HepG2 (cell line): ENCODE measurements around the gene CREB1. TPM values are rescaled to one million over a fixed set of nuclear protein-coding genes. Genes with fewer than 3 reads are reported as not detected.
A peak's percentile ranks its signal among the peaks of the same experiment; 100 is the strongest.

ENCODE experiments used
- ATAC-seq: fragments of 200-7000 bp; cut with Tn5 transposase; 3 replicates; pipeline ENCODE4 v1.9.1; 2020; ENCODE audit warnings: mild to moderate bottlenecking, moderate library complexity
- BruUV-seq: library from RNA; stranded (reverse); fragments of 400-500 nt; replicated peaks from 2 replicates; lab custom pipeline; 2021; lab: Mats Ljungman, UMichigan
- CTCF ChIA-PET: fragments of 300-600 bp; formaldehyde crosslinking; extraction: SDS; loops from one replicate; lab custom pipeline; 2021; ENCODE audit warnings: low total read pairs, inconsistent platforms, low intra/inter-chr PET ratio; lab: Yijun Ruan, JAX
- POLR2A ChIA-PET: fragments of 350-600 bp; sonication (Branson Sonifier 250); formaldehyde crosslinking; loops from one replicate; lab custom pipeline; 2020; ENCODE audit warnings: antibody characterized with exemption, inconsistent platforms; lab: Yijun Ruan, JAX
- DNase-seq: peaks from one replicate; pipeline ENCODE4 v3.0.0-alpha.2; 2015; ENCODE audit warnings: low spot score
- FAIRE-seq: peaks from 3 replicates; lab custom pipeline; 2011; peaks lifted over from hg19 to GRCh38; lab: Jason Lieb, UNC
- H2AFZ ChIP-seq: one replicate; pipeline ENCODE4 v1.6.1; 2011; ENCODE audit warnings: low read length, inconsistent platforms
- H3K27ac ChIP-seq: fragments of 300-600 bp; 3 replicates; pipeline ENCODE4 v1.8.0; 2011; ENCODE audit warnings: mixed run types, mild to moderate bottlenecking, mixed read lengths, low read length, inconsistent platforms; ENCODE audit not compliant: insufficient read depth; ENCODE audit errors: extremely low read length
- H3K27me3 ChIP-seq, 2 experiments: fragments of 200-600 bp in 1 of 2; 2 replicates in 1 of 2; 3 replicates in 1 of 2; pipeline versions ENCODE4 v1.6.0 to v1.8.0; 2011; ENCODE audit warnings: low read length in 2 of 2, mild to moderate bottlenecking in 2 of 2, moderate library complexity in 2 of 2, inconsistent platforms in 1 of 2; ENCODE audit not compliant: insufficient read depth in 2 of 2, control insufficient read depth in 1 of 2
- H3K36me3 ChIP-seq, 2 experiments: fragments of 200-600 bp in 1 of 2; replicated peaks in 1 of 2; 2 replicates in 1 of 2; 3 replicates in 1 of 2; pipeline versions ENCODE4 v1.5.1 to v1.8.0; 2011; ENCODE audit warnings: low read length in 2 of 2, inconsistent platforms in 1 of 2; ENCODE audit not compliant: insufficient read depth in 2 of 2, control insufficient read depth in 1 of 2
- H3K4me1 ChIP-seq: 2 replicates; pipeline ENCODE4 v1.5.1; 2012; ENCODE audit warnings: low read length, inconsistent platforms; ENCODE audit not compliant: insufficient read depth
- H3K4me2 ChIP-seq: 2 replicates; pipeline ENCODE4 v1.6.0; 2011; ENCODE audit warnings: low read depth, low read length, inconsistent platforms
- H3K4me3 ChIP-seq, 3 experiments: fragments of 200-600 bp in 1 of 3; sonication (generic), shearing (Covaris generic) in 1 of 3; replicated peaks in 1 of 3; 2 replicates each; pipeline ENCODE4 v1.5.1; 2011 to 2016; ENCODE audit warnings: low read length in 3 of 3, inconsistent platforms in 2 of 3, low read depth in 2 of 3, mild to moderate bottlenecking in 2 of 3, control low read depth in 1 of 3, mixed read lengths in 1 of 3; ENCODE audit not compliant: insufficient read depth in 1 of 3
- H3K79me2 ChIP-seq: one replicate; pipeline ENCODE4 v1.6.1; 2011; ENCODE audit warnings: low read length, inconsistent platforms; ENCODE audit not compliant: insufficient read depth
- H3K9ac ChIP-seq: 2 replicates; pipeline ENCODE4 v1.6.0; 2011; ENCODE audit warnings: mild to moderate bottlenecking, low read depth, low read length, inconsistent platforms; ENCODE audit not compliant: insufficient read depth
- H3K9me3 ChIP-seq: 2 replicates; pipeline ENCODE4 v1.5.1; 2012; ENCODE audit warnings: mild to moderate bottlenecking, low read length
- H4K20me1 ChIP-seq: 2 replicates; pipeline ENCODE4 v1.6.0; 2011; ENCODE audit warnings: inconsistent platforms, mild to moderate bottlenecking, low read length, moderate library complexity; ENCODE audit not compliant: insufficient read depth
- CBX5 ChIP-seq: sonication (generic); formaldehyde crosslinking; IDR thresholded peaks from 2 replicates; pipeline ENCODE4 v1.4.0; 2020; ENCODE audit warnings: missing genetic modification reagents, borderline replicate concordance
- GATAD1 ChIP-seq: IDR thresholded peaks from 2 replicates; pipeline ENCODE4 v1.6.1; 2016; ENCODE audit warnings: missing genetic modification reagents, missing compliant biosample characterization
- GTF3A ChIP-seq: sonication (generic); formaldehyde crosslinking; conservative IDR thresholded peaks from 2 replicates; pipeline ENCODE4 v1.4.0; 2020; ENCODE audit warnings: mild to moderate bottlenecking, missing genetic modification reagents
- MLLT10 ChIP-seq: sonication (generic); formaldehyde crosslinking; IDR thresholded peaks from 2 replicates; pipeline ENCODE4 v1.4.0; 2020; ENCODE audit warnings: missing genetic modification reagents
- PAF1 ChIP-seq: IDR thresholded peaks from 2 replicates; pipeline ENCODE4 v1.6.1; 2016; ENCODE audit warnings: missing genetic modification reagents, missing compliant biosample characterization
- PHF8 ChIP-seq: sonication (generic); formaldehyde crosslinking; IDR thresholded peaks from 2 replicates; pipeline ENCODE4 v1.5.0; 2020; ENCODE audit warnings: missing genetic modification reagents
- ZNF10 ChIP-seq: sonication (generic); formaldehyde crosslinking; IDR thresholded peaks from 2 replicates; pipeline ENCODE4 v1.4.0; 2020; ENCODE audit warnings: mild to moderate bottlenecking, low read depth, missing genetic modification reagents, borderline replicate concordance
- ZNF224 ChIP-seq: sonication (generic); formaldehyde crosslinking; IDR thresholded peaks from 2 replicates; pipeline ENCODE4 v1.5.0; 2020; ENCODE audit warnings: mild to moderate bottlenecking, missing genetic modification reagents
- ZNF780A ChIP-seq: sonication (generic); formaldehyde crosslinking; IDR thresholded peaks from 2 replicates; pipeline ENCODE4 v1.8.0; 2022; ENCODE audit warnings: mild to moderate bottlenecking, missing genetic modification reagents, moderate library complexity
- ZNF790 ChIP-seq: sonication (generic); formaldehyde crosslinking; IDR thresholded peaks from 2 replicates; pipeline ENCODE4 v1.8.0; 2022; ENCODE audit warnings: missing genetic modification reagents, mild to moderate bottlenecking, borderline replicate concordance
- WGBS: methylation state at CpG from one replicate; pipeline ENCODE4 v1.1.6; 2017; ENCODE audit warnings: low lambda C conversion rate; 5-methylcytosine and 5-hydroxymethylcytosine counted together
- in situ Hi-C: cut with HindIII; loops from 2 replicates; pipeline ENCODE4 v1.10.0; 2017; ENCODE audit warnings: low pct_unique_long_range_greater_than_20kb; ENCODE audit not compliant: extremely low pct_ligation_motif_present
- intact Hi-C: fragments of 100-400 bp; cut with micrococcal nuclease; formaldehyde crosslinking; loops from one replicate; pipeline ENCODE4 v1.10.0; 2022; ENCODE audit not compliant: unreplicated experiment
- polyA plus RNA-seq, 8 experiments: library from polyadenylated mRNA; depleted of rRNA in 3 of 8; stranded (reverse) in 7 of 8; unstranded in 1 of 8; fragments of >200 nt; fragmentation: Illumina TruSeq in 4 of 8; extraction: Trizol in 4 of 8; gene quantifications; 2 replicates each; pipeline versions ENCODE4 v1.2.1 to v1.2.3, GENCODE V29; 2011 to 2016; ENCODE audit warnings: low read depth in 4 of 8, missing spikeins in 1 of 8, mixed read lengths in 1 of 8; ENCODE audit not compliant: insufficient read depth in 1 of 8
- total RNA-seq, 5 experiments: library from RNA; depleted of rRNA; stranded (reverse); fragments of >200 nt; fragmentation: Illumina TruSeq; extraction: Trizol; gene quantifications; 2 replicates each; pipeline ENCODE4 v1.2.3, GENCODE V29; 2016; ENCODE audit warnings: low read depth in 1 of 5
- TF ChIP-seq, protein P1 (sequence below): sonication (generic); formaldehyde crosslinking; IDR thresholded peaks from 2 replicates; pipeline ENCODE4 v1.9.0; 2022; ENCODE audit warnings: missing genetic modification reagents, mild to moderate bottlenecking, borderline replicate concordance

The CREB1 gene
- total and polyA plus RNA-seq, 2 of the 13 experiments (the other 11 are each of a cell fraction or from before 2014, with no cell fraction given), result 51.8 to 51.9 TPM

GRCh38 chr2:207603486-207603885, 73.7 kb downstream of the CREB1 start:
- Histone ChIP-seq H2AFZ (no peak overlapping the region), H3K4me3 (no peak overlapping the region), H3K27ac (no peak overlapping the region), H4K20me1 (no peaks in the 10 kb centered on the region), H3K9ac (no peak overlapping the region), H3K27me3 (no peaks in the 10 kb centered on the region), H3K4me1 (no peaks in the 10 kb centered on the region), H3K36me3 (peaks cover 3 to 5% of the 10 kb centered on the region in 2 experiments; a peak in 2 of 5 replicates), H3K9me3 (no peaks in the 10 kb centered on the region), H3K79me2 (no peaks in the 10 kb centered on the region), H3K4me2 (no peak overlapping the region)
- TF ChIP-seq GATAD1, result no peak
- no peak for TF ChIP-seq ZNF224 (CRISPR knock-in tag)
- TF ChIP-seq ZNF790, result no peak
- TF ChIP-seq ZNF780A (CRISPR knock-in tag), result no peak
- TF ChIP-seq CBX5, result no peak
- no peak for TF ChIP-seq MLLT10
- TF ChIP-seq PAF1, result no peak
- no peak for TF ChIP-seq GTF3A (CRISPR knock-in tag)
- TF ChIP-seq PHF8 (CRISPR knock-in tag), result no peak
- in situ Hi-C loops (no loop called here), intact Hi-C loops (no loop called here)
- no TSS peak for BruUV-seq
- 91% methylated on average over 2 of the region's 2 CpGs for WGBS
- ATAC-seq (no peak), DNase-seq (no peak), FAIRE-seq (no peak)
- ChIA-PET POLR2A (interaction anchor here (1.5 to 2.0 kb wide), 2 partner anchors 22 to 74 kb away, joined by 3 to 6 read pairs; partner anchors contain the start of genes CREB1 and METTL21A), CTCF (no interaction called here)

GRCh38 chr2:207606399-207606798, 76.6 kb downstream of the CREB1 start:
- 94% methylated on average over 7 of the region's 7 CpGs for WGBS
- Histone ChIP-seq H3K4me3 (no peak overlapping the region), H3K27me3 (no peaks in the 10 kb centered on the region), H4K20me1 (no peaks in the 10 kb centered on the region), H3K4me1 (no peaks in the 10 kb centered on the region), H2AFZ (no peak overlapping the region), H3K4me2 (no peak overlapping the region), H3K9me3 (no peaks in the 10 kb centered on the region), H3K36me3 (peaks cover 0 to 3% of the 10 kb centered on the region in 2 experiments; a peak in 3 of 5 replicates), H3K79me2 (peaks cover 2% of the 10 kb centered on the region), H3K27ac (no peak overlapping the region), H3K9ac (no peak overlapping the region)
- intact Hi-C loops (no loop called here), in situ Hi-C loops (no loop called here)
- FAIRE-seq (no peak), DNase-seq (no peak), ATAC-seq (peak; percentile 53)
- TF ChIP-seq ZNF780A (CRISPR knock-in tag), result no peak
- TF ChIP-seq, protein P1, sequence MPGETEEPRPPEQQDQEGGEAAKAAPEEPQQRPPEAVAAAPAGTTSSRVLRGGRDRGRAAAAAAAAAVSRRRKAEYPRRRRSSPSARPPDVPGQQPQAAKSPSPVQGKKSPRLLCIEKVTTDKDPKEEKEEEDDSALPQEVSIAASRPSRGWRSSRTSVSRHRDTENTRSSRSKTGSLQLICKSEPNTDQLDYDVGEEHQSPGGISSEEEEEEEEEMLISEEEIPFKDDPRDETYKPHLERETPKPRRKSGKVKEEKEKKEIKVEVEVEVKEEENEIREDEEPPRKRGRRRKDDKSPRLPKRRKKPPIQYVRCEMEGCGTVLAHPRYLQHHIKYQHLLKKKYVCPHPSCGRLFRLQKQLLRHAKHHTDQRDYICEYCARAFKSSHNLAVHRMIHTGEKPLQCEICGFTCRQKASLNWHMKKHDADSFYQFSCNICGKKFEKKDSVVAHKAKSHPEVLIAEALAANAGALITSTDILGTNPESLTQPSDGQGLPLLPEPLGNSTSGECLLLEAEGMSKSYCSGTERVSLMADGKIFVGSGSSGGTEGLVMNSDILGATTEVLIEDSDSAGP, result no peak
- TF ChIP-seq ZNF10 (CRISPR knock-in tag), result no peak
- ChIA-PET CTCF (no interaction called here), POLR2A (no interaction called here)
- BruUV-seq, result no TSS peak
